Measurements from ENCODE around the gene STON1. TPM values are rescaled to one million over a fixed set of nuclear protein-coding genes. Genes with fewer than 3 reads are reported as not detected.
A peak's percentile ranks its signal among the peaks of the same experiment; 100 is the strongest.

STON1 gene
- total RNA-seq, 1 experiment from 2014 or later, result 5.5 TPM

DNA sequence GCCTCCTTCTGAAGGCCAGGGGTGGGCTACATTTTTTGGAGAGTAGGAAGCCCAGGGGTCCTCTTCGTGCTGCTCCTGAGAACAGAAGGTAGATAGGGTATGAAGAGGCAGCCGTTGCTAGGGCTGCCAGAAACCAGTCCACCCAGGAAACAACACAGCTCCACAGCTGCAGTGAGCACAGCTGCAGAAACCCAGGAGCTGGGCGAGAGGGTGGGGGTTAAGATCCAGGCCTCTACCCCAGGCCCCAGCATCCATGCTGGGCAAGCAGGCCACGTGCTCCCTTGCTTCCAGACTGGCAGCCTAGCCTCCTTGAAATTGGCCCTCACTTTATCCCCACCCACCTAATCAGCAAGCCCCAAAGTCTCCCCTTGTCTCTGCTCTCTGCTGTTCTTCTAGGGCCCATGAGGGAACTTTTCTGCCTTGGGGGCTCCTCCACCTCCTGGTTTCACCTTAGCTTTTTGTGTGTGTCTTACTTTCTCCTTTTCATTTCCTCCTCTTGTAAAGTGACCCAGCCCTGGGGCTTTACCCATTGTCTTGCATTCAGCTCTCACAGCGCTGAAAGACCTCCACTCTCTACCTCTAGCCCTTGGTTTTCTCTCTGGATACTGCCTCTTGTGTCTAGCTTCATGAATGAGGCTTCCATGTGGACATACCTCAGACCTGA, 30.7 kb downstream of the STON1 start:
- Histone ChIP-seq H3T11ph (ENCODE audit: low read length) (no peak overlapping the region), H3K9ac (ENCODE audit: extremely low read depth, insufficient read length, low read length) (no peak overlapping the region), H3K14ac (ENCODE audit: insufficient read depth, low read length) (peak overlapping the region; percentile 68; the same call in 1 of the 2 replicates), H3K27ac (ENCODE audit: insufficient read length, low read depth, low read length) (no peak overlapping the region), H3K56ac (ENCODE audit: insufficient read length, low read depth, low read length) (no peak overlapping the region), H4K20me1 (ENCODE audit: control insufficient read depth, insufficient read depth, insufficient read length) (no peaks in the 10 kb centered on the region), H3K4ac (ENCODE audit: low read depth, low read length) (no peak overlapping the region), H2BK20ac (ENCODE audit: low read depth, low read length, poor library complexity, severe bottlenecking) (no peak overlapping the region), H3K23ac (ENCODE audit: insufficient read length, low read depth, low read length) (no peak overlapping the region), H2BK15ac (ENCODE audit: low read depth, low read length) (no peak overlapping the region), H3K18ac (ENCODE audit: insufficient read length, low read depth, low read length) (peak overlapping the region; percentile 73), H2AFZ (ENCODE audit: low read length) (no peak overlapping the region), H4K5ac (ENCODE audit: insufficient read length, low read depth, low read length) (no peak overlapping the region), H3K4me1 (ENCODE audit: insufficient read depth, low read length) (peaks cover 3% of the 10 kb centered on the region; the same call in 1 of the 2 replicates), H3K23me2 (ENCODE audit: insufficient read length, low read depth, low read length, poor library complexity, severe bottlenecking) (no peaks in the 10 kb centered on the region), H4K91ac (ENCODE audit: insufficient read length, low read depth, low read length) (no peak overlapping the region), H3K4me2 (ENCODE audit: insufficient read depth, insufficient read length, low read length) (no peak overlapping the region), H3K79me1 (ENCODE audit: insufficient read depth, low read depth, low read length, poor library complexity, severe bottlenecking) (no peaks in the 10 kb centered on the region), H3K27me3 (ENCODE audit: insufficient read depth, low read length) (no peaks in the 10 kb centered on the region), H2BK12ac (ENCODE audit: insufficient read length, low read depth, low read length) (no peak overlapping the region), H2BK5ac (ENCODE audit: insufficient read length, low read length) (no peak overlapping the region), H4K8ac (replicated peaks; ENCODE audit: insufficient read length, low read depth, low read length) (no peak overlapping the region), H3K9me3 (ENCODE audit: control insufficient read depth, low read depth, low read length) (no peaks in the 10 kb centered on the region), H2BK120ac (ENCODE audit: low read depth, low read length, poor library complexity, severe bottlenecking) (no peak overlapping the region), H2AK5ac (ENCODE audit: insufficient read length, low read length) (no peak overlapping the region), H3K79me2 (ENCODE audit: insufficient read depth, low read length) (no peaks in the 10 kb centered on the region)
- Mint-ChIP-seq H3K36me3 (ENCODE audit: insufficient read depth in 1 of 3, low read depth in 3 of 3) (peaks cover 2 to 15% (median 6%) of the 10 kb centered on the region in 3 experiments; a peak in 6 of 7 replicates), H3K9me3 (no peaks in the 10 kb centered on the region; a peak in 3 of 5 replicates), H3K27me3 (ENCODE audit: low read depth) (peaks cover 7% of the 10 kb centered on the region; the same call in 1 of the 2 replicates), H3K4me1 (peaks cover 17 to 19% of the 10 kb centered on the region in 2 experiments), H3K4me3 (no peak overlapping the region; a peak in 1 of 5 replicates), H3K27ac (peak overlapping the region; percentile 42 to 86 (median 61); a peak in 5 of 7 replicates)
- TF ChIP-seq, protein P1, sequence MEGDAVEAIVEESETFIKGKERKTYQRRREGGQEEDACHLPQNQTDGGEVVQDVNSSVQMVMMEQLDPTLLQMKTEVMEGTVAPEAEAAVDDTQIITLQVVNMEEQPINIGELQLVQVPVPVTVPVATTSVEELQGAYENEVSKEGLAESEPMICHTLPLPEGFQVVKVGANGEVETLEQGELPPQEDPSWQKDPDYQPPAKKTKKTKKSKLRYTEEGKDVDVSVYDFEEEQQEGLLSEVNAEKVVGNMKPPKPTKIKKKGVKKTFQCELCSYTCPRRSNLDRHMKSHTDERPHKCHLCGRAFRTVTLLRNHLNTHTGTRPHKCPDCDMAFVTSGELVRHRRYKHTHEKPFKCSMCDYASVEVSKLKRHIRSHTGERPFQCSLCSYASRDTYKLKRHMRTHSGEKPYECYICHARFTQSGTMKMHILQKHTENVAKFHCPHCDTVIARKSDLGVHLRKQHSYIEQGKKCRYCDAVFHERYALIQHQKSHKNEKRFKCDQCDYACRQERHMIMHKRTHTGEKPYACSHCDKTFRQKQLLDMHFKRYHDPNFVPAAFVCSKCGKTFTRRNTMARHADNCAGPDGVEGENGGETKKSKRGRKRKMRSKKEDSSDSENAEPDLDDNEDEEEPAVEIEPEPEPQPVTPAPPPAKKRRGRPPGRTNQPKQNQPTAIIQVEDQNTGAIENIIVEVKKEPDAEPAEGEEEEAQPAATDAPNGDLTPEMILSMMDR (conservative IDR thresholded peaks at IDR 0.05), result no peak
- DNase-seq, result peak; percentile 39
- WGBS (ENCODE audit: extremely low coverage, insufficient read length, low lambda C conversion rate), result no CpG with 5 or more reads among the region's 5 CpGs

All from H9 (cell line).